Hepatocyte (in vitro differentiated cells): Measurements from ENCODE around the gene KY. TPM values are rescaled to one million over a fixed set of nuclear protein-coding genes. Genes with fewer than 3 reads are reported as not detected.

Experiments used
- DNase-seq: peaks from one replicate; pipeline ENCODE4 v3.0.0-alpha.2; 2016; ENCODE audit warnings: low spot score
- H2AFZ ChIP-seq: fragments of 200-600 bp; sonication (generic); 2 replicates; pipeline ENCODE4 v1.6.0; 2016; ENCODE audit warnings: antibody characterized with exemption, mild to moderate bottlenecking
- H3K27ac ChIP-seq: fragments of 200-600 bp; sonication (generic); 2 replicates; pipeline ENCODE4 v1.5.1; 2016; ENCODE audit warnings: mild to moderate bottlenecking
- H3K27me3 ChIP-seq: fragments of 200-600 bp; sonication (generic); 2 replicates; pipeline ENCODE4 v1.6.1; 2016
- H3K36me3 ChIP-seq: fragments of 200-600 bp; sonication (generic); replicated peaks from 2 replicates; pipeline ENCODE4 v1.5.1; 2016; ENCODE audit warnings: low read depth; ENCODE audit not compliant: insufficient read depth
- H3K4me1 ChIP-seq: fragments of 200-600 bp; sonication (generic); 2 replicates; pipeline ENCODE4 v1.5.1; 2016; ENCODE audit warnings: mild to moderate bottlenecking, moderate library complexity; ENCODE audit not compliant: insufficient read depth
- H3K4me2 ChIP-seq: fragments of 200-600 bp; sonication (generic); 2 replicates; pipeline ENCODE4 v1.6.0; 2016
- H3K4me3 ChIP-seq: fragments of 200-600 bp; sonication (generic); 2 replicates; pipeline ENCODE4 v1.5.1; 2016; ENCODE audit warnings: mild to moderate bottlenecking
- H3K79me2 ChIP-seq: fragments of 200-600 bp; sonication (generic); 2 replicates; pipeline ENCODE4 v1.6.0; 2017; ENCODE audit warnings: mild to moderate bottlenecking
- H3K9me2 ChIP-seq: fragments of 200-600 bp; sonication (generic); replicated peaks from 2 replicates; pipeline ENCODE4 v1.6.0; 2017; ENCODE audit warnings: mild to moderate bottlenecking; ENCODE audit not compliant: insufficient read depth
- H3K9me3 ChIP-seq: fragments of 200-600 bp; sonication (generic); 2 replicates; pipeline ENCODE4 v1.5.1; 2016; ENCODE audit warnings: low read depth, mild to moderate bottlenecking
- H4K20me1 ChIP-seq: fragments of 200-600 bp; sonication (generic); 2 replicates; pipeline ENCODE4 v1.6.0; 2016; ENCODE audit warnings: mild to moderate bottlenecking; ENCODE audit not compliant: insufficient read depth, poor library complexity, severe bottlenecking
- EZH2 ChIP-seq: fragments of 200-600 bp; sonication (generic); IDR thresholded peaks from 2 replicates; pipeline ENCODE4 v1.6.1; 2016; ENCODE audit warnings: antibody characterized with exemption, mild to moderate bottlenecking, borderline replicate concordance
- EZH2phosphoT487 ChIP-seq: fragments of 200-600 bp; sonication (generic); IDR thresholded peaks from one replicate; pipeline ENCODE4 v1.6.1; 2018; ENCODE audit warnings: antibody characterized with exemption, mild to moderate bottlenecking, low read depth, moderate library complexity; ENCODE audit not compliant: unreplicated experiment, severe bottlenecking
- WGBS: methylation state at CpG from one replicate; pipeline ENCODE4 v1.1.6; 2016; ENCODE audit warnings: low lambda C conversion rate; ENCODE audit errors: missing lambda C conversion rate; 5-methylcytosine and 5-hydroxymethylcytosine counted together
- polyA plus RNA-seq: library from polyadenylated mRNA; unstranded; fragments of >200 nt; fragmentation: Nextera tagmentation; extraction: Ambion mirVana; gene quantifications from 2 replicates; pipeline ENCODE4 v1.2.1, GENCODE V29; 2016
- total RNA-seq: library from RNA; depleted of rRNA; stranded (reverse); fragments of >200 nt; gene quantifications from 2 replicates; pipeline ENCODE4 v1.2.3, GENCODE V29; 2014
- TF ChIP-seq, protein P1 (sequence below): fragments of 200-600 bp; sonication (generic); IDR thresholded peaks from 2 replicates; pipeline ENCODE4 v1.5.1; 2016; ENCODE audit warnings: antibody characterized with exemption, mild to moderate bottlenecking; ENCODE audit not compliant: poor library complexity

The KY gene
- total and polyA plus RNA-seq, 2 experiments from 2014 or later, result 0.53 to 1.6 TPM

DNA sequence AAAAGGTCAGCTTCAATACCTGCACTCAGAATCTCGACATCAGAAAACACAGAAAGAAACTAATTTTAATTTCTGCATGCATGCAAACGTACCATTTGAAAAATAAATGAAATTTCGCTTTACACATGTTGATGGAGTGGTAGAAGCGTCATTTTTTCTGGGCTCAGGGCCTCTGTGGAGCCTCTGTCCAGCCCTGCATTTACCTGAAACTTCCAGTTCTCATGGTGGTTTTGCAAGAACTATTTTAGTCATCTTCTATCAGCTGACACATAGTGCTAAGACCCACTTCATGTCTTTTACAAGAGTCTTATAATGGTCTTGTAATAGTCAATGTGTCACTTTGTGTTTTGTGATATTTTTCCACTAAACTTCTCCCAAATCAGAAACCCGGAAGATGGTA lies 5.3 kb downstream of the KY start:
- DNase-seq, result no peak
- H3K79me2 ChIP-seq, result no peaks in the 10 kb centered on the region
- no peak overlapping the region for H3K27ac ChIP-seq
- no peak overlapping the region for H2AFZ ChIP-seq
- no peaks in the 10 kb centered on the region for H3K4me1 ChIP-seq
- no peaks in the 10 kb centered on the region for H3K36me3 ChIP-seq
- no peak overlapping the region for H3K4me2 ChIP-seq
- TF ChIP-seq, protein P1, sequence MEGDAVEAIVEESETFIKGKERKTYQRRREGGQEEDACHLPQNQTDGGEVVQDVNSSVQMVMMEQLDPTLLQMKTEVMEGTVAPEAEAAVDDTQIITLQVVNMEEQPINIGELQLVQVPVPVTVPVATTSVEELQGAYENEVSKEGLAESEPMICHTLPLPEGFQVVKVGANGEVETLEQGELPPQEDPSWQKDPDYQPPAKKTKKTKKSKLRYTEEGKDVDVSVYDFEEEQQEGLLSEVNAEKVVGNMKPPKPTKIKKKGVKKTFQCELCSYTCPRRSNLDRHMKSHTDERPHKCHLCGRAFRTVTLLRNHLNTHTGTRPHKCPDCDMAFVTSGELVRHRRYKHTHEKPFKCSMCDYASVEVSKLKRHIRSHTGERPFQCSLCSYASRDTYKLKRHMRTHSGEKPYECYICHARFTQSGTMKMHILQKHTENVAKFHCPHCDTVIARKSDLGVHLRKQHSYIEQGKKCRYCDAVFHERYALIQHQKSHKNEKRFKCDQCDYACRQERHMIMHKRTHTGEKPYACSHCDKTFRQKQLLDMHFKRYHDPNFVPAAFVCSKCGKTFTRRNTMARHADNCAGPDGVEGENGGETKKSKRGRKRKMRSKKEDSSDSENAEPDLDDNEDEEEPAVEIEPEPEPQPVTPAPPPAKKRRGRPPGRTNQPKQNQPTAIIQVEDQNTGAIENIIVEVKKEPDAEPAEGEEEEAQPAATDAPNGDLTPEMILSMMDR, result no peak
- TF ChIP-seq EZH2phosphoT487 (no peak), EZH2 (no peak)
- H3K9me2 ChIP-seq, result no peaks in the 10 kb centered on the region
- no peak overlapping the region for H3K4me3 ChIP-seq
- H3K27me3 ChIP-seq, result peaks cover 19% of the 10 kb centered on the region
- H3K9me3 ChIP-seq, result no peaks in the 10 kb centered on the region
- H4K20me1 ChIP-seq, result no peaks in the 10 kb centered on the region
- WGBS, result 92% methylated on average over 5 of the region's 5 CpGs

DNA sequence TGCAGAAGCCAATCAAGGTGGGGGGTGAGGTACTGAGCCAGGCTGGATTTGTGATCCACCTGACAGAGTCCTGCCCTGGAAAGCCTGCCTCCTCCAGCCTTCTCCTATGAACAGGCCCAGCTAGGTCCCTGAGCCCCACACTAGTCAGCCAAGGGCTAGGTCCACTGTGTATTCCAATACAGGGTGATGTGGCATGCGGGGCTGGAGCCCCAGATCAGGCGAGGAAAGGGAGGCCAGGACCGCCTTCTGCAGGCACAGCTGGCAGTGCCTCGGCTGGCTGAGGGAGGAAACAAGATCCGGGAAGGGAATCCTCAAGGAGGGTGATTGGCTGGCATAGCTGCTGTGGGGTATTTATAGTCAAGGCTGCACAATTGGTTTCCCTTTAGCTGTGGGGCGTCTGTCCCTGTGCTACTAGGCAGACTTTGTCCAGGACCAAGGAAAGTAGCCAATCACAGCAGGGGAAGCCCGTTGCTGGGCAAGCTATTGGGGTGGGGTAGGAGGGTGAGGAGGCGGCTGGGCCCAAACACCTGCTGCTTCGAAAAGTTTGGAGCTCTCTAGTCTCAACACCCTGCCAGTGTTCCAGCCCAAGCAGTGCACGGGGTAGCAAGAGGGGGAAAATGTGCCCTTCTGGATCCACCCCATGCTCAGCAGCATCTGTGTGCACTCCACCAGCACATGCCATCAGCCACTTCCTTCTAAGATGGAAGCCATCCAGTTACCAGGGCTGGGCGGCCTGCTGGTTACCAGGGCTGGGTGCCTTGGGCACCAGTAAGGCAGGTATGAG lies 5.9 kb downstream of the KY start:
- no peaks in the 10 kb centered on the region for H4K20me1 ChIP-seq
- H3K27me3 ChIP-seq, result peaks cover 13% of the 10 kb centered on the region
- H3K9me2 ChIP-seq, result no peaks in the 10 kb centered on the region
- H3K27ac ChIP-seq, result no peak overlapping the region
- no peak overlapping the region for H3K4me3 ChIP-seq
- H3K36me3 ChIP-seq, result no peaks in the 10 kb centered on the region
- 69% methylated on average over 11 of the region's 11 CpGs for WGBS
- no peak overlapping the region for H2AFZ ChIP-seq
- TF ChIP-seq, protein P1, result no peak
- TF ChIP-seq EZH2 (no peak), EZH2phosphoT487 (no peak)
- no peaks in the 10 kb centered on the region for H3K9me3 ChIP-seq
- no peaks in the 10 kb centered on the region for H3K79me2 ChIP-seq
- no peaks in the 10 kb centered on the region for H3K4me1 ChIP-seq
- no peak overlapping the region for H3K4me2 ChIP-seq
- no peak for DNase-seq

DNA sequence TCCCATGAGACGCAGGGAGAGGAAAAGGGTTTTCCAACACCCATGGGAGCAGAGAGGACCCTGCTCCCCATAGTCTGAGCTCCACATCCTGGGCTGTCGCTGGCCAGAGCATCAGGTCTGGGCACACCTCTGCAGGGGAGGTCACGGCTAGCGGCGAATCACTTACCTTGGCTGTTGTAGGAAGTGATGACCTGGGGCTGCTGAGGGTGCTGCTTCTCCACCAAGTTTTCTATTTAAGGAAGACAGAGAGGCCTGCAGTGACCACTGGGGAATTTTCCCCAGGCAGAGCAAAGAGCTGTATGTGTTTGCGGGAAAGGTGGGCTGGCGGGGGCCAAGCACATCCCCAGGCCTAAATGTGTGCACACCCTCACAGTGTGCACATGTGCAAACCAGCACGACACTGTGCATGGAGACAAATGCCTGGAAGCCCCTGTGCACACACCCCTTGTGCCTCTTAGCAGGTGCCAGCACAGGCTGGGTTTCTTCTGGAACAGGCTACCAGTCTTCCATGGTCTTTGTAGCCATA lies 7.6 kb downstream of the KY start:
- TF ChIP-seq EZH2phosphoT487 (no peak), EZH2 (no peak)
- TF ChIP-seq, protein P1, result no peak
- no peak overlapping the region for H3K27ac ChIP-seq
- H3K79me2 ChIP-seq, result no peaks in the 10 kb centered on the region
- H3K9me3 ChIP-seq, result no peaks in the 10 kb centered on the region
- no peaks in the 10 kb centered on the region for H3K36me3 ChIP-seq
- no peaks in the 10 kb centered on the region for H4K20me1 ChIP-seq
- DNase-seq, result no peak
- H3K4me1 ChIP-seq, result no peaks in the 10 kb centered on the region
- H3K27me3 ChIP-seq, result no peaks in the 10 kb centered on the region
- no peaks in the 10 kb centered on the region for H3K9me2 ChIP-seq
- no peak overlapping the region for H2AFZ ChIP-seq
- 91% methylated on average over 8 of the region's 8 CpGs for WGBS
- H3K4me3 ChIP-seq, result no peak overlapping the region
- no peak overlapping the region for H3K4me2 ChIP-seq
